Loucy (cell line): ENCODE data around the gene SPN.

Experiments used
- EZH2phosphoT487 ChIP-seq: fragments of 200-600 bp; IDR thresholded peaks from 2 replicates; pipeline ENCODE4 v1.6.1; 2018; ENCODE audit warnings: antibody characterized with exemption, mild to moderate bottlenecking, moderate library complexity, borderline replicate concordance
- TF ChIP-seq, protein P1 (sequence below): fragments of 200-600 bp; sonication (generic); conservative IDR thresholded peaks from 2 replicates; pipeline ENCODE4 v1.5.1; 2014; ENCODE audit warnings: mild to moderate bottlenecking, antibody characterized with exemption, low read length

GRCh38 chr16:29658705-29659104 is 4.3 kb upstream of the SPN start:
- TF ChIP-seq, protein P1, sequence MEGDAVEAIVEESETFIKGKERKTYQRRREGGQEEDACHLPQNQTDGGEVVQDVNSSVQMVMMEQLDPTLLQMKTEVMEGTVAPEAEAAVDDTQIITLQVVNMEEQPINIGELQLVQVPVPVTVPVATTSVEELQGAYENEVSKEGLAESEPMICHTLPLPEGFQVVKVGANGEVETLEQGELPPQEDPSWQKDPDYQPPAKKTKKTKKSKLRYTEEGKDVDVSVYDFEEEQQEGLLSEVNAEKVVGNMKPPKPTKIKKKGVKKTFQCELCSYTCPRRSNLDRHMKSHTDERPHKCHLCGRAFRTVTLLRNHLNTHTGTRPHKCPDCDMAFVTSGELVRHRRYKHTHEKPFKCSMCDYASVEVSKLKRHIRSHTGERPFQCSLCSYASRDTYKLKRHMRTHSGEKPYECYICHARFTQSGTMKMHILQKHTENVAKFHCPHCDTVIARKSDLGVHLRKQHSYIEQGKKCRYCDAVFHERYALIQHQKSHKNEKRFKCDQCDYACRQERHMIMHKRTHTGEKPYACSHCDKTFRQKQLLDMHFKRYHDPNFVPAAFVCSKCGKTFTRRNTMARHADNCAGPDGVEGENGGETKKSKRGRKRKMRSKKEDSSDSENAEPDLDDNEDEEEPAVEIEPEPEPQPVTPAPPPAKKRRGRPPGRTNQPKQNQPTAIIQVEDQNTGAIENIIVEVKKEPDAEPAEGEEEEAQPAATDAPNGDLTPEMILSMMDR, result no peak
- no peak for TF ChIP-seq EZH2phosphoT487
